ACHN (cell line): ENCODE measurements around the gene PSMD6.
A peak's percentile ranks its signal among the peaks of the same experiment; 100 is the strongest.

Experiments
- DNase-seq: peaks from one replicate; pipeline ENCODE4 v3.0.0-alpha.2; 2015
- in situ Hi-C: cut with HindIII; loops from 2 replicates; pipeline ENCODE4 v1.10.0; 2017; ENCODE audit warnings: low sequenced_read_pairs, low pct_ligation_motif_present, low pct_unique_long_range_greater_than_20kb

The PSMD6 gene

DNA sequence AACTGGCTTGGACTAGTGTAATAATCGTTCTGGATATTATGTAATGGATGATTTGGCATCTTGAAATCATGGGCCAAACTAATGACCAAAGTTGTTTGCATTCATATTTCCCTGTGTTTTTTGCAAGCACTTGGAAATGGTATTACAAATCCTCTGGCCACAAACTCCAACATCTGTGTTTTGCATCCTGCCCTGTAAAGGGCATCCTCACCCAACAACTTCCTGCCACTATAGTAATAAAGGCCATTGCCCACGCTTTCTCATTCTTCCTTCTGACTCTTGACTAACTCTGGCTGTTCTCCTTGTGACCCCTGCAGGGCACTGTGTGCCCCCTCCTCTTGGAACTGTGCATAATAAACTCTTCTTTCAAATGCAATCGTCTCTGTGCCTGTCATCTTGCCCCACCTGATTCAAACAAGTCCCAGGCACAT, 25.4 kb upstream of the PSMD6 start:
- DNase-seq = no peak
- in situ Hi-C loops = loop anchor here (25.0 kb wide), 1 partner anchor 414 kb away; no protein-coding TSS in a partner anchor

DNA sequence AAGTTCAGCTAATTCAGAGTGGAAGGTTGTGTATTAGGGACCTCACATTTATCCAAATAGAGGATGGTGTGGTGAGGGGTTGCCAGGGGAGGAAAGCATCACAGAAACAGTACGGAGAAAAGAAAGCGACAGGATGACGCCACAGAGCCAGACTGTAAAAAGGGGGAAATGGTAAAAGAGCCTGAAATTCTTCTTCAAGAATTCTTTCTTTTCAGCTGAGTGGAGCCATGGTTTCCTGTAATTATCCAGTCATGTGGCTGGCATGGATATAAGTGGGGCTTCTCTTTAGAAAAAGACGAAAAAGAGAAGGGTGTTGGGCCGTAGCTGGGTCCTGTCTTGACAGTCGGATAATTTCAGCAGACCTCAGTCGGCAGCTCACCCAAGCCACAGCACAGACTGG, 24.5 kb upstream of the PSMD6 start:
- DNase-seq = no peak
- in situ Hi-C loops = loop anchor here (25.0 kb wide), 1 partner anchor 415 kb away; no protein-coding TSS in a partner anchor

DNA sequence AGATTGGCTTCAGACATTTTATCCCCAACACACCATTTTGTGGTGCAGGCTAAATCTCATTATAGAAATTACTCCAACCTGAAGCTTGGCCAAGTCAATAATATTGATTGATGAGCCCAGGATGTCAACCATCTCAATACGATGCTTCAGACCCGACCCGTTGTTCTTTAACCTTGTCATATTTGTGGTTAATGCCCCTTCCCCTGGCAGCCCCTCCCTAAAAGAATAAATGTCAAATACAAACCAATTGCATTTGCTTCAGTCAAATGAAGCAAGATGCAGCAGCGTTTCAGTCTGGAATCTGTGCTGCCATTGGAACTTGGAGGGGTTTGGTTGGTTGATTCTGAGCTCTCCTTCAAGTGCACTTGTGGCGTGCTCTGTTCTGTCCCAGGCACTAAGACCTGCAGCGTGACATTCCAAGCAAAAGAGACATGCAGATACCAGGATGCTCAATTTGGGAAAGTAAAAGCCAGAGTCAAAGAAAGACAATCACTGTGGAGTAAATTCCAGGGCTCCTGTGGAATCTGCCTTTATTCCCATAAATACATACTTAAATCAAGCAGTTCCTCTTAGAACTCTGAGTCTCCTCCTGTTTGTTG, 23.8 kb upstream of the PSMD6 start:
- DNase-seq = no peak
- in situ Hi-C loops = loop anchor here (25.0 kb wide), 1 partner anchor 415 kb away; no protein-coding TSS in a partner anchor

DNA sequence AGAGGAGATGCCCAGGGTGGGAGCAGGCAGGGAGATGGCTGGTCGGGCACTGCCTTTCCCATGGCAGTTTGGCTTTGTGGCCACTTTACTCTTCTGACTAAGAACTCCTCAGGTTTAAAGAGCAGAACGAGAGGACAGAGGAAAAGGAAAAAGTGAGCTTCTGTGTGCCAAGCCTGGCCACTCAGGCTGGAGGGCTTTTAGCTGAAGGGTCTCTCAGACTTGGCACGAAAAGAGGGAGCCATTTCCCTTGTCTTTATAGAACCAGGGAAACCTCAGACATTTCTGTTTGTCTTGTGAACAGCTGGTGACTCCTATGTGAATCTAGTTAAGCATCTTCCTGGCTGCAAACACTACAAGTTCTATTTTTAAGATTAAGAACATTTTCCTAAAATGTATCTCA, 23.3 kb upstream of the PSMD6 start:
- in situ Hi-C loops = loop anchor here (25.0 kb wide), 1 partner anchor 416 kb away; no protein-coding TSS in a partner anchor

DNA sequence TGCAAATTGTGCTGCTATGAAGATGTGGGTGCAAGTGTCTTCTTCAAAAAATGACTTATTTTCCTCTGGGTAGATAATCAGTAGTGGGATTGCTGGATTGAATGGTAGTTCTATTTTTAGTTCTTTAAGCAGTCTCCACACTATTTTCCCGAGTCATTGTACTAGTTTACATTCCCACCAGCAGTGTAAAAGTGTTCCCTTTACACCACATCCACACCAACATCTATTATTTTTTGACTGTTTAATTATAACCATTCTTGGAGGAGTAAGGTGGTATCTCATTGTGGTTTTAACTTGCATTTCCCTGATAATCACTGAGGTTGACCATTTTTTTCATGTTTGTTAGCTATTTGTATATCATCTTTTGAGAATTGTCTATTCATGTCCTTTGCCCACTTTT, 19.7 kb upstream of the PSMD6 start:
- no peak for DNase-seq
- in situ Hi-C loops = loop anchor here (25.0 kb wide), 1 partner anchor 419 kb away; no protein-coding TSS in a partner anchor

More for the DNA sequence above, 23.3 kb upstream of the PSMD6 start:
- DNase-seq = no peak

DNA sequence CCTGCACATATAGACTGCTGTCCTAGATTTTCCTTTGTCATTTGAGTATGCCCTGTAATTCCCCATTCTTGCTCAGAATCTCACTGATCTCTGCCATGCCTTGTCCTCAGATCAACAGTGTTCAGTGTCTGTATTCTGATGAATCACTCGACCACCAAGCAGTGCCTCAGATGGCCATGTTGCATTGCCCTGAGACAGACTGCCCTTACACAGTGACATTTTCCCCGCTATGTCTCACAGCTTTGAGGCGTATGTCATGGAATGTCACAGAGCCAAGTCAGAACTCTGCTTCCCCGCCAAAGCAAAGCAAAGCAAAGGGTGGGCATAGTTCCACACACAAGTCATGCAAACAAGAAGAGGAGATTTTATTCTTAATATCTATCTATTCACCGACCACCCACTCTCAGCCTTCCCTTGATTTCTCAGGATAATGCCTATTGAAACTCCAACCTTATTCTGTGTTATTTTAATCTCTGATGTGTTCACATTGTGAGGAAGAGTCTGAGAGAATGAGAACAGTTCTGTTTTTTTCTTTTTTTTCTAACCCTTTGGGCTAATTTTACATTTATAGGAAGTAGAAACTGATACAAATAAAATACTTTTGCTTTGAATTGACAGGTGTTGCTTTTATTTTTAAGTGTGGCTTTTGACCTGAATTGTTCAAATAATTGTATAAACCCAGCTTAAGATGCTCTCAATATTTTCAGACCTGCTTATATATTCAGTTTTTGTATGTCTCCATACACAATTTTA, 16.9 kb upstream of the PSMD6 start:
- no peak for DNase-seq
- in situ Hi-C loops = loop anchor here (25.0 kb wide), 1 partner anchor 422 kb away; no protein-coding TSS in a partner anchor

DNA sequence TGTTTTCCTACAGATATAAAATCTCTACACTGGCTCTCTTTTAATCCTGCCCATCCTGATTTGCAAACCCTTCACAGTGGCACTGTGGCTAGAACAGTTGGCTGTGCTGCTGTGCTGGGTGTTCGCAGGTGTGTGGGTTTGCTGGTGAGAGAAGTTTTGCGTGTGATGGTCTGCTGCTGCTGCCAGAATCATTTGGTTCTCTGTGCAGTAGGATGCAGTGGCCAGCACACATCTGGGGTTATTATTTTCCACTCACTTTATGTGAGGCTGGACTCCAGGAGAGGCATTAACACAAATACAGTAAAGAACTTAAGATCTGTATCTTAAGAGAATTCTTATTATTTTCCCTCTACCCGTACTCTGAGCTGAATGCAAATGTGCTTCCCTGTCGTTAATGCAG, 16.0 kb upstream of the PSMD6 start:
- in situ Hi-C loops = loop anchor here (25.0 kb wide), 1 partner anchor 423 kb away; no protein-coding TSS in a partner anchor
- no peak for DNase-seq

DNA sequence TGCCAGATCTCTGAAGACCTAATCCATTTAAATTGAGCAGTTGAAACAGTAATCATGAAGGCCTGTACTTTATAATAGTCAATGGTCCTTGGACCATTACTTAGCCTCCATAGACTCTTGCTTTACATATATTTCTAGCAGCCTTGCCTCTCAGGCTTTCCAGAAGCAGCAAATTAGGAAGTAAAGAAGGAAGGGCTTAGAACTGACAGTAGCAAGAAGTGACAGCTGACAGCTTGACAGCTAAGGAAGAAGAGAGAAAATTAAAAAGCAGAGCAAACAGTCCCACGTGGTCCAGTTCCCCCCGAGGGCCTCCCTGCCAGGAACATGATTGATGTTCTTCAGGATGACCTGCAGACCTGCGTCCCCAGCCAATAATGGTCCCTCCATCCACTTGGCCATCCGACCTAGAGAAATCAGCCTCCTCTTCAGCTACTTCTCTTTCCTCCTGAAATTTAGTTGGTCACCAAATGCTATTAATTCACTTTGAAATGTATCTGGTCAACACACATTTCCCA, 15.0 kb upstream of the PSMD6 start:
- no peak for DNase-seq
- in situ Hi-C loops = loop anchor here (25.0 kb wide), 1 partner anchor 424 kb away; no protein-coding TSS in a partner anchor

DNA sequence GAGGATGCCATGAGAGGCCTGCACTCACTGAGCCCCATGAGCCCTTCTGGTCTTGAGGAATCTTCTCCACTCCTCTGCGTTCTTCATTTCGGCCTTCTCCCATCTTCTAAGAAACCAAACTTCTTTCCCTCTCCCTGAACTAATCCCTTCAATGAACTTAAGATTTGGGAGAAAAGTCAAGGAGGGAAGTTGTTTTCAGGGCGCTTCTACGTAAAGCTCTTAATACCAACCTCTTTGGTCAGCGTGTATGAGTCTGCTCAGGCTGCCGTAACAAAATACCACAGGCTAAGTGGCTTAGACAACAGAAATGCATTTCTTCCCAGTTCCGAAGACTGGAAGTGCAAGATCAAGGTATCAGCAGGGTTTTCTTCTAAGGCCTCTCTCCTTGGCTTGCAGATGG, 13.8 kb upstream of the PSMD6 start:
- no peak for DNase-seq
- in situ Hi-C loops = loop anchor here (25.0 kb wide), 1 partner anchor 425 kb away; no protein-coding TSS in a partner anchor

DNA sequence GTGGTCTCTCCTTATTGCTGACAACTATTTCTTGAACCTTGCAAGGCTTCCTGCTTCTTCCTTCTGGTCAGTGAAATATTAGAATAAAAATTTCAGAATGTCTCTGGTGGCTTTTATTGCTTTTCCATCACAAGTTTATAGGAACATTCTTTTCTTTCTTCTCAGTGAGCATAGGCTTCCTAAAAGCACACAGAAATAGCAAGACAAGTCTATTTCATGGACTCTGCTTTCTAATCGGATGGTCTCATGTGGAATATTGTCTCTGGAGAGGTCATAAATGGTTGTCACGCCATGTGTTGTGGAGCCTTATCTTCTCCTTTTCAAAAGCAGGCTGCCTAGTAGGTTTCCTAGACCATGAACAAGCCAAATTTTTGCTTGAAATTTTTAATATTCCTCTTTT, 9.8 kb upstream of the PSMD6 start:
- in situ Hi-C loops = loop anchor here (25.0 kb wide), 1 partner anchor 429 kb away; no protein-coding TSS in a partner anchor

DNA sequence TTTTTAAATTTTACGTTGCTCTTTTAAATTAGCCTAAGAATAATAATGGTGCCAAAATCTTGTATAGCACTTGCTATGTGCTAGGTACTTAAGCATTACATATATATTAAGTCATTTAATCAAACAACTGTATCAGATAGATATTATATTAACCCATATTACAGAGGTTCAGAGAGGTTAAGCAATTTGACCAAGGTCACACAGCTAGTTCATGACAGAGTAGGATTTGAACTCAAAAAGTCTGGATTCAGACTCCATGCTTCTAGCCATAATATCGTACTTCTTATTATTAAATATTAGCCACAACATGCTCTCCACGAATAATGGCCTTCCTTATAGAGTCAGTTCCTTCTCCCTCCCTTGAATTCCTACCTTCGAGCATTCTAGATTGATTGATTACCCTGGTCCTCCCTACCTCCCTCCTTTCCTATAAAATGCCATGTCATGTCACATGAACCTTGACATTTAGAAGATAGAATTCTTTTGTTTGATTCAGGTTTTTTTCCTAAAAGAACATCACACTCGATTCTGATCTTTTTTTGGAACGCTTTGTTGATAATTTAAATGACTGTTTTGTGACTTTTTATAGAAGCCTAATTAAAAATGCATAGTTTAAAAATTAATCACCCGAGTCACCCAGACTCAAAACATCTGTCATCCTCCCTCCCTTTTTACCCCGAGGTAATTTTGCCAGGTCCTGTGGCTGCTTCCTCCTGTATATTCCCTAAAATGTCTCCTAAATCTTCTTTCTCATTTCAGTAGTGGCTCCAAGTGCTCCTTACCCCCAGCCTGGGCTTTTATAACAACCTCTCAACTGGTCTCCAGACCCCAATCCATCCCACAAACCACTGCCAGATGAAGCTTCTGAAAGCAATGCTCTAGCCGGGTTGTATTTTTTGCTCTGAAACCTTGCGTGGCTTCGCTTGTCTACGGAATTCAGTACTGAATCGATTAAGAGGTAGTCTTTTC, 8.5 kb upstream of the PSMD6 start:
- no peak for DNase-seq
- in situ Hi-C loops = loop anchor here (25.0 kb wide), 1 partner anchor 430 kb away; no protein-coding TSS in a partner anchor

More for the DNA sequence above, 9.8 kb upstream of the PSMD6 start:
- DNase-seq = no peak

DNA sequence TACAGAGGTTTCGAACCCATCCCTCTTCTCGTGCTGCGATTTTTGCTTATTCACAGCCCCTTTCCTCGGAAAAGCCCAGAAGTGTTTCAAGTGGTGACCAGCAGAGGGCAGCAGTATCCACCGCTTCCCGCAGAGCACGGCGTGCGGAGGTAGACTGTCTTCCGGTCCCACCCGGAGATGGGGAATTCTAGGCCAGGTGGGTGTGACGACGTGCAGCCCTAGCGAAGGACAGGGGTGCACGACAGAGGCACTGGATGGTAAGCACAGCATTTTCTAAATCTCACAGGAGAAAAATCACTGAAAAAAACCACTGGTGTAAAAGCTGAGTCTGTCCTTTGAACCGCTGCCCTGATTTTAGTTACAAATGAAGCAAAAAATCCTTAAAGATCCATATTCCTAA, 7.4 kb upstream of the PSMD6 start:
- in situ Hi-C loops = loop anchor here (25.0 kb wide), 1 partner anchor 432 kb away; no protein-coding TSS in a partner anchor
- DNase-seq = peak; percentile 71

DNA sequence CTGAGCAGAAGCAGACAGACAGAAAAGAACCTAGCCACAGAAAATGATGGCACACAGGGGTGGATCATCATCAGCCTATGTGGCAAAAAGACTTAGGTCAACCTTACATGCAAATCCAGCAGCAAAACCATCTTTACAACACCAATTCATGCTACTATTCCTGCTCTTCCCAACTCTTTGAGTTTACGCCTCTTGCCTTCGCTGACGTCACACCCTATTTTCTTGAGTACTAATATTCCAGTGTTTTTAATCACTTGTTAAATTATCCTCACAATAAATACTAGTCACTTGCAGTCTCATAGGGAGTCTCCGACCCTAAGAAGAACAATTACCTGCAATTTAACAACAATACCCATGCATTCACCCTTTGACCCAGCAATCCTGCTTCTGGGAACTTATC, 6.0 kb upstream of the PSMD6 start:
- in situ Hi-C loops = loop anchor here (25.0 kb wide), 1 partner anchor 433 kb away; no protein-coding TSS in a partner anchor
- no peak for DNase-seq

DNA sequence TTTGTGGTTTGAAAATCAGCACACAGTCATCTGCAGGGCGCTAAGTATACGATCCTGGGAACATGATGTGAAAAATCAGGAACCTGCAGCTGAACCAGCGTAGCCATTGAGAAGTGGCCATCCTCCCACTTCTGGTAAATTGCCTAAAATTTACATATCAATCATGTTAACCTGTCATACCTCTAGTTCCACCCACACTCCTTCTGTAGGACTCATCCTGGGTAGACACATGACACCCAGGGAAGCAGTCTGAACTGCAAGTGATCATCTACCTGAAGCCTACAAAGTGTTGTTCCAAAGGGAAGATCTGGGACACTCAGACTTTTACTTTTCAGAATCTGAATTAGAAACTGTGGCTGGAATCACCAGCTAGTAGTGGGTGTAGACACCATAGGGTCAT, 5.5 kb upstream of the PSMD6 start:
- in situ Hi-C loops = loop anchor here (25.0 kb wide), 1 partner anchor 434 kb away; no protein-coding TSS in a partner anchor
- DNase-seq = no peak

DNA sequence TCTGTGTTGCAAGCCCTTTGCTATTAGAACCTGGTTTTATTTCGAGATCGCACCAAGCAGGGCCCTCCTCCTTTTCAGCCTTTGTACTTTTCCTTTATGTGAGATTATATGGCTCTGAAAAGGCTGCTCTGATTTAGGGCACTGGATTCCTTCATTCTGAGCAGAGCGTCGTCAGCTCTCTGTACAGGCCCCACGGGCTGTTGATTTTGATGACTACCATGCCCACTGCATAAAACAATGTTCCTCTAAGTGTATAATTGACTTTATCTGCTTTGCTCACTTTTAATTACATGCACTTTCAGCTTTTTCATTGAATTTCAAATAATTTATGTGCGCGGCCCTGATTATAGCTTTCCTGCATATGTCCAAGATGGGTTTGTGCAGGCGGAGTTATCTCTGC, 4.4 kb upstream of the PSMD6 start:
- DNase-seq = no peak
- in situ Hi-C loops = loop anchor here (25.0 kb wide), 1 partner anchor 435 kb away; no protein-coding TSS in a partner anchor

DNA sequence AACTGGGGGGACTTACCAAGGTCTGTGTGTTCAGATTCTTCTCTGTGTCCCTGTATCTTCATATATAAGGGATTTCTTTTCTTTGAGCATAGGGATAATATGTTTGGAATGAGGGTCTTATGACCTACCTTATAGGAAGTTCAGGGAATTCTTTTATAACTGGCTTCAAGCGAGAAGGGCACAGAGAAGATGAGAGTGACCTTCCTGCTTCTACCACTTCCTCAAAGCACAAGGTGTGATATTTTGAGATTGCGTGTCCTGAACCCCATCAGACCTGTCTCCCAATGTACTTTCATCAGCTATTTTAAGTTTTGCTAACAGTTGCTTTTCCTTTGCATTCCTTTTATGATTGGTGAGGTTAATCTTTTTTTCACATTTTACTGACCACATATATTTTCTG, 3.1 kb upstream of the PSMD6 start:
- in situ Hi-C loops = loop anchor here (25.0 kb wide), 1 partner anchor 436 kb away; no protein-coding TSS in a partner anchor

DNA sequence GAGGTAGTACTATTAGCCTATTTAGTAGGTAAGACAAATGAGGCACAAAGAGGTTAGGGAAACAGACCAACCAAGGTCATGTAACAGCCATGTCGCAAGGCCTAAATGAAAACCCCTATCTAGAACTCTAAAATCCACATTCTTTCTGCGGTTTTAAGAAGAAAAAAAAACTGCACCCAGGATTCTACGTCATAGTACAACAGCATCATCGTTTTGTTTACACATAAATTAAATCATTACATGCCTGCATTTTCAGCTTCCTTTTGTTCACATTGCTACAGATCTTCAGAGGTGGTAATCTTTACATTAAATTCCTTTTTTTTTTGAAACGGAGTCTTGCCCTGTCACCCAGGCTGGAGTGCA, 548 bp upstream of the PSMD6 start:
- DNase-seq = no peak
- in situ Hi-C loops = no loop called here

More for the DNA sequence above, 3.1 kb upstream of the PSMD6 start:
- no peak for DNase-seq
